Right cardiac atrium (tissue), 5 donors: ENCODE data around the gene SBNO1. TPM values are rescaled to one million over a fixed set of nuclear protein-coding genes. Genes with fewer than 3 reads are reported as not detected.
"Not testable (repeated sequence)": the region's sequence is repeated elsewhere in the genome, so short reads cannot be mapped to it uniquely, and the experiment has no call there.

Experiments
- ATAC-seq, 2 donors: fragments of 200-7000 bp; cut with Tn5 transposase; one replicate each; pipeline versions ENCODE4 v1.8.0 to v1.9.1; 2020; ENCODE audit warnings: moderate library complexity in 2 of 2, mild to moderate bottlenecking in 1 of 2
- DNase-seq, 3 donors: peaks; one replicate each; pipeline ENCODE4 v3.0.0-alpha.2; 2020
- H3K27ac ChIP-seq: one replicate; pipeline ENCODE4 v1.5.1; 2013; ENCODE audit warnings: mild to moderate bottlenecking, low read length, control low read depth, moderate library complexity
- H3K27me3 ChIP-seq: one replicate; pipeline ENCODE4 v1.6.1; 2013; ENCODE audit not compliant: control insufficient read depth, insufficient read depth
- H3K4me1 ChIP-seq: one replicate; pipeline ENCODE4 v1.6.1; 2013; ENCODE audit warnings: low read length; ENCODE audit not compliant: control insufficient read depth, insufficient read depth
- H3K4me3 ChIP-seq: one replicate; pipeline ENCODE4 v1.5.1; 2013; ENCODE audit warnings: low read length, control low read depth
- H3K9me3 ChIP-seq: one replicate; pipeline ENCODE4 v1.6.1; 2013; ENCODE audit warnings: low read length; ENCODE audit not compliant: control insufficient read depth
- WGBS: extraction: QIAGEN DNeasy Blood & Tissue Kit; methylation state at CpG from one replicate; pipeline ENCODE4 v1.1.7; 2013; 5-methylcytosine and 5-hydroxymethylcytosine counted together
- intact Hi-C, 4 donors: fragments of 100-400 bp; cut with DNase I; formaldehyde crosslinking; loops; one replicate each; pipeline versions ENCODE4 v1.11.0 to v1.14.0; 2022 to 2023
- polyA plus RNA-seq: library from polyadenylated mRNA; stranded (reverse); fragments of 200-250 nt; gene quantifications from one replicate; pipeline ENCODE4 v1.2.3, GENCODE V29; 2013
- total RNA-seq, 4 donors: library from RNA; stranded (reverse); fragmentation: NEBNext Ultra II Directional; extraction: Animal tissue kit (Norgen Biotek cat#: 25700); gene quantifications; one replicate each; pipeline ENCODE4 v1.2.1, GENCODE V29; 2021
- donor health status: healthy with polysubstance abuse.
- donor health status: DM: no; HTN: yes; CAD: no.
- donor health status: DM: no; HTN: no; CAD: no.
- donor health status: DM: no; HTN: yes; CAD: no; lungs with severe emphysema.
- donor health status: DM: yes; HTN: yes; CAD: no.

SBNO1 gene
- total and polyA plus RNA-seq, 5 donors = 5.7 to 28.7 (median 25.8) TPM

GRCh38 chr12:123258593-123258992 is 106.1 kb downstream of the SBNO1 start:
- Histone ChIP-seq H3K4me1 (peaks cover 5% of the 10 kb centered on the region), H3K4me3 (no peak overlapping the region), H3K27ac (no peak overlapping the region), H3K27me3 (no peaks in the 10 kb centered on the region), H3K9me3 (no peaks in the 10 kb centered on the region)
- ATAC-seq (no peak), DNase-seq (no peak)
- 70% methylated on average over 4 of the region's 4 CpGs for WGBS
- intact Hi-C loops = no loop called here

- 58% methylated on average over 5 of the region's 5 CpGs for WGBS
- Histone ChIP-seq H3K27me3 (no peaks in the 10 kb centered on the region), H3K4me1 (peaks cover 8% of the 10 kb centered on the region), H3K27ac (no peak overlapping the region), H3K9me3 (no peaks in the 10 kb centered on the region), H3K4me3 (no peak overlapping the region)
- ATAC-seq (no peak), DNase-seq (no peak)
- intact Hi-C loops = no loop called here
These were observed 109.7 kb downstream of the SBNO1 start for GRCh38 chr12:123254853-123255446.

GRCh38 chr12:123253641-123254459 is 110.8 kb downstream of the SBNO1 start:
- Histone ChIP-seq H3K9me3 (no peaks in the 10 kb centered on the region), H3K27me3 (no peaks in the 10 kb centered on the region), H3K4me3 (no peak overlapping the region), H3K27ac (peak overlapping the region; percentile 30), H3K4me1 (peaks cover 8% of the 10 kb centered on the region)
- DNase-seq (peak; percentile 59 to 80 (median 75)), ATAC-seq (peak; percentile 47 to 69)
- intact Hi-C loops = no loop called here
- 61% methylated on average over 24 of the region's 24 CpGs for WGBS

- H3K9me3 ChIP-seq, H3K27ac ChIP-seq, intact Hi-C loops, DNase-seq, ATAC-seq, H3K4me3 ChIP-seq, H3K27me3 ChIP-seq, H3K4me1 ChIP-seq: not testable (repeated sequence)
- WGBS = 81% methylated on average over 9 of the region's 9 CpGs
These were observed 112.3 kb downstream of the SBNO1 start for GRCh38 chr12:123252365-123252764.

- ATAC-seq = no peak
These were observed 113.1 kb downstream of the SBNO1 start for GRCh38 chr12:123251403-123252076.

GRCh38 chr12:123250471-123251383 is 113.9 kb downstream of the SBNO1 start:
- Histone ChIP-seq H3K4me3 (no peak overlapping the region), H3K4me1 (peaks cover 8% of the 10 kb centered on the region), H3K9me3 (no peaks in the 10 kb centered on the region), H3K27me3 (no peaks in the 10 kb centered on the region), H3K27ac (no peak overlapping the region)
- no peak for DNase-seq
- no peak for ATAC-seq
- 85% methylated on average over 13 of the region's 13 CpGs for WGBS
- intact Hi-C loops = no loop called here

More at GRCh38 chr12:123251403-123252076, 113.1 kb downstream of the SBNO1 start:
- 90% methylated on average over 8 of the region's 8 CpGs for WGBS
- H3K9me3 ChIP-seq = no peaks in the 10 kb centered on the region
- H3K4me1 ChIP-seq = peaks cover 8% of the 10 kb centered on the region
- H3K27me3 ChIP-seq = no peaks in the 10 kb centered on the region
- H3K27ac ChIP-seq = no peak overlapping the region
- intact Hi-C loops = no loop called here
- no peak for DNase-seq
- no peak overlapping the region for H3K4me3 ChIP-seq

GRCh38 chr12:123248996-123249741 is 115.5 kb downstream of the SBNO1 start:
- not testable (repeated sequence) for H3K4me1 ChIP-seq, H3K27me3 ChIP-seq, H3K9me3 ChIP-seq, H3K4me3 ChIP-seq, H3K27ac ChIP-seq
- peak; percentile 35 to 46 for ATAC-seq
- WGBS = 98% methylated on average over 26 of the region's 26 CpGs
- DNase-seq = peak in 1 of 3 donors; percentile 68
- intact Hi-C loops = loop anchor here in 1 of 4 donors (10.0 kb wide), 1 partner anchor 614 kb away; no protein-coding TSS in a partner anchor

- not testable (repeated sequence) for H3K9me3 ChIP-seq, H3K27ac ChIP-seq, H3K4me1 ChIP-seq, ATAC-seq, H3K4me3 ChIP-seq, DNase-seq, H3K27me3 ChIP-seq
- intact Hi-C loops = loop anchor here in 1 of 4 donors (10.0 kb wide), 1 partner anchor 613 kb away; no protein-coding TSS in a partner anchor
- 99% methylated on average over 2 of the region's 2 CpGs for WGBS
These were observed 116.5 kb downstream of the SBNO1 start for GRCh38 chr12:123248129-123248528.

GRCh38 chr12:123245678-123246077 is 119.0 kb downstream of the SBNO1 start:
- DNase-seq (no peak), ATAC-seq (no peak)

More at GRCh38 chr12:123245678-123246077, 119.0 kb downstream of the SBNO1 start:
- intact Hi-C loops = loop anchor here in 1 of 4 donors (10.0 kb wide), 1 partner anchor 611 kb away; no protein-coding TSS in a partner anchor
- Histone ChIP-seq H3K27ac (no peak overlapping the region), H3K9me3 (no peaks in the 10 kb centered on the region), H3K27me3 (no peaks in the 10 kb centered on the region), H3K4me3 (no peak overlapping the region), H3K4me1 (peaks cover 8% of the 10 kb centered on the region)
- 84% methylated on average over 3 of the region's 3 CpGs for WGBS
